GM12891 (cell line): ENCODE data around the gene KAZN.

Experiments used
- POLR2A ChIP-seq: IDR thresholded peaks from 2 replicates; pipeline ENCODE4 v1.6.1; 2011; ENCODE audit warnings: low read depth, low read length, control low read depth
- POLR2AphosphoS5 ChIP-seq: IDR thresholded peaks from 2 replicates; pipeline ENCODE4 v1.6.1; 2011; ENCODE audit warnings: low read depth, low read length, control low read depth
- POU2F2 ChIP-seq: IDR thresholded peaks from 2 replicates; pipeline ENCODE4 v1.6.1; 2011; ENCODE audit warnings: low read depth, mild to moderate bottlenecking, control low read depth, low read length, moderate library complexity
- TAF1 ChIP-seq: IDR thresholded peaks from 2 replicates; pipeline ENCODE4 v1.6.1; 2011; ENCODE audit warnings: low read depth, low read length, control low read depth

- TF ChIP-seq POLR2A (no peak), POLR2AphosphoS5 (no peak), TAF1 (no peak), POU2F2 (no peak)
Observed at GRCh38 chr1:15004396-15004795, 405.9 kb downstream of the KAZN start.
